CD4-positive, alpha-beta T cell treated with Interleukin-2 at 100 ng/mL for 4 hours (primary cell): ENCODE data around the gene NRARP.
"Not testable (repeated sequence)": the region's sequence is repeated elsewhere in the genome, so short reads cannot be mapped to it uniquely, and the experiment has no call there.

Experiments used
- DNase-seq: peaks from one replicate; pipeline ENCODE4 v3.0.0-alpha.2; 2020; ENCODE audit warnings: low spot score

The NRARP gene, protein sequence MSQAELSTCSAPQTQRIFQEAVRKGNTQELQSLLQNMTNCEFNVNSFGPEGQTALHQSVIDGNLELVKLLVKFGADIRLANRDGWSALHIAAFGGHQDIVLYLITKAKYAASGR

DNA sequence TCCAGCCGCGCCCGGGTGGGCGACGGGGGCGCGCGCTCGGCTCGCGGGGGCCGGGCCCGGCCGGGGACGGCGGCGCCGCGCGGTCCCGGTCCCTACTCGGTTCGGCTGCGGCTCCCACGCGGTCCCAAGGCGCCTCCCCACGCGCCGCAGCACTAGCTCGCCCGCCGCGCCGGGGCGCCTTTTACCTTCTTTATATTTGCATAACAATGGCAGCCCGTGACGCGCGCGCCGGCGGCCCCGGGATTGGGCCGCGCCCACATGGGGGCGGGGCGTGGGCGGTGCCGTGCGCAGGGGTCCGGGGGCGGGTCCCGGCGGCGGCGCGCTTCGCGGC, at the start of gene NRARP:
NRARP (minus strand) TSS at position 154 of the 331 bp plus-strand sequence. CDS start 343 bp downstream, outside the sequence.
- DNase-seq, result peak; percentile 91

GRCh38 chr9:137350696-137351584, 48.9 kb upstream of the NRARP start:
- DNase-seq, result no peak

DNA sequence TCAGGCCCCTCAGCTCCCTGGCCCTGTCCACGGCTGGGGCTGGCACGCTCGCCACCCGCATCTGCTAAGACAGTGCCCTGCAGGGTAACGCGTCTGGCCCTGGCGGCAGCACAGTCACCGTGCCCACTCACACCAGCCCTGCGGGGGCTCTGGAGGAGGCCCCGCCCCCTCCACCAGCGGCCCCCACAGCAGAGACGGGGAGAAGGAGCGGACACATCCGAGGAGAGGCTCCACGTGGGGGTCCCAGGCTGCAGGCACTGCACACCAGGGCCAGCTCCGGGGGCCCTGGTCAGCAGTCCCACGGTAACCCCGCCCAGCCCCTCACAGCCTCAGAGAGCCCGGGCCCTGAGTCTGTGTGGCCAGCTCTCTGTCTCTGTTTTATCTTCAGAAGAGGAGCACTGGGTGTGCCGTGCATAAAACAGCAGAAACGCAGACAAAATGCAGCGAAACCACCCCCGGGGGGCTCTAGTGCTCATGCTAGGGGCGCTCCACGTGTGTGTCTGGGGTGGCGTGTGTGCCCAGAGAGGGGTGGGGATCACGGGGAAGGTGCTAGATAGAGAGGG, 47.5 kb upstream of the NRARP start:
- DNase-seq, result no peak

- no peak for DNase-seq
Measured at GRCh38 chr9:137348769-137349470, 46.8 kb upstream of the NRARP start.

- DNase-seq, result no peak
Measured at GRCh38 chr9:137347928-137348327, 45.9 kb upstream of the NRARP start.

DNA sequence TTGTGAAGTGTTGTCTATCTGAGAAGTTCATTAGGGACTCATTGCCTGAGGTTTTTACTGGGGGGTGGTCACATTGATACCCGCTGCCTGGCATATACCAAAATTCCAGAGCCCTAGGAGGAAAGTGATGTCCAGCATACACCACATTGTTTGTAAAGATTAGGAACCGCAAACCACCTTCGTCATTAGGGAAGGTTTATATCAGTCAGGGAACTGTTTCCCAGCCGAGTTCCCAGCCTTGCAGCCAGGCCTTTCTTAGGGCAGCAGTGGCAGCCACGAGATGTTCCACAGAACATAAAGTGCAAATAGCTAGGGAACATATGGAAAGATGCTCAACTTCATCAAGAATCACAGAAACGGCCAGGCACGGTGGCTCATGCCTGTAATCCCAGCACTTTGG, 40.4 kb upstream of the NRARP start:
- DNase-seq, result no peak

GRCh38 chr9:137341227-137341626, 39.2 kb upstream of the NRARP start:
- no peak for DNase-seq

GRCh38 chr9:137339908-137340462, 37.9 kb upstream of the NRARP start:
- not testable (repeated sequence) for DNase-seq

- DNase-seq, result no peak
Measured at GRCh38 chr9:137339045-137339907, 37.2 kb upstream of the NRARP start.

DNA sequence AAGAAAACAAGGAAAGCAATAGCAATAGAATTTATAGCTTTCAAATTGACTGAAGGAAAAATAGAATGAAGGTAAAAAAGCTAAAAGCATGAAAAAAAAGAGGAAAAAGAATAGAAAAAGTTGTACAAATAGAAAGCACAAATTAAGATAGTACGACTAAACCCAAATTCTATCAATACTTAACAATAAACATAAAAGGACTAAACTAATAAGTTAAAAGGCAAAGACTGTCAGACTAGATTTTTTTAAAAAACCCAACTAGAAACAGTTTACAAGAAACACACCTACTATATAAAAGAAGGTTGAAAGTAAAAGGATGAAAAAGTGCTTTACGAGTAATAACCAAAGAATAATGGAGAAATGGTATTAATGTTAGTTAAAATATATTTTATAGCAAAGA, 34.7 kb upstream of the NRARP start:
- no peak for DNase-seq

- DNase-seq, result no peak
Measured at GRCh38 chr9:137333016-137333671, 31.1 kb upstream of the NRARP start.

- no peak for DNase-seq
Measured at GRCh38 chr9:137331929-137332328, 29.9 kb upstream of the NRARP start.

DNA sequence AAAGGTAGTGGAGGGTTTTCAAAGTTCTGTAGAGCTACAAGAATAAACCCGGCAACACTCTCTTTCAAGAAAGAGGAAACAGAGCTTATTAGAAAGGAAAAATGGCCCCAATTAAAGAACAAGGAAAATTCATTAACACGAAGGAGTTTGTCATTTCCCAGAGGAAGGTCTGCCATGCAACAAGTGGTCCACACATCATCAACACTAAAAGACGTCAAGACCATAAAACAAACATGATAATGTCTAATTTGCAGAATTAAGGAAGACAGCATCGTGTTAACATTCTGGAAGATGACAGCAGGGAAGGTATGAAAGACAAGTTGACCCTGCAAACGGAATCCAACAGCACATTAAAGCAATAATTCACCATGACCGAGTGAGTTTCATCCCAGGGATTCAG, 28.6 kb upstream of the NRARP start:
- no peak for DNase-seq

- not testable (repeated sequence) for DNase-seq
Measured at GRCh38 chr9:137329590-137329989, 27.5 kb upstream of the NRARP start.

DNA sequence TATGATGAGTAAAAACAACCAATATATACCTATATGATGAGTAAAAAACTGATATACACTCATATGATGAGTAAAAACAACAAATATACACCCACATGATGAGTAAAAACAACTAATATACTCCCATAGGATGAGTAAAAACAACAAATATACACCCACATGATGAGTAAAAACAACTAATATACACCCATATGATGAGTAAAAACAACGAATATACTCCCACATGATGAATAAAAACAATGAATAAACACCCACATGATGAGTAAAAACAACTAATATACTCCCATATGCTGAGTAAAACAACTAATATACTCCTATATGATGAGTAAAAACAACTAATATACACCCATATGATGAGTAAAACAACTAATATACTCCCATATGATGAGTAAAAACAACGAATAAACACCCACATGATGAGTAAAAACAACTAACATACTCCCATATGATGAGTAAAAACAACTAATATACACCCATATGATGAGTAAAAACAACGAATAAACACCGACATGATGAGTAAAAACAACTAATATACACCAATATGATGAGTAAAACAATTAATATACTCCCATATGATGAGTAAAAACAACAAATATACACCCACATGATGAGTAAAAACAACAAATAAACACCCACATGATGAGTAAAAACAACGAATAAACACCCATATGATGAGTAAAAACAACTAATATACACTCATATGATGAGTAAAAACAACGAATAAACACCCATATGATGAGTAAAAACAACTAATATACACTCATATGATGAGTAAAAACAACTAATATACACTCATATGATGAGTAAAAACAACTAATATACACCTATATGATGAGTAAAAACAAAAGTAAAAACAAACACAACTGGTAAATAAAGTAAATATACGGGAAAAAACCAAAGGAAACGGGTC, 25.8 kb upstream of the NRARP start:
- DNase-seq, result not testable (repeated sequence)

DNA sequence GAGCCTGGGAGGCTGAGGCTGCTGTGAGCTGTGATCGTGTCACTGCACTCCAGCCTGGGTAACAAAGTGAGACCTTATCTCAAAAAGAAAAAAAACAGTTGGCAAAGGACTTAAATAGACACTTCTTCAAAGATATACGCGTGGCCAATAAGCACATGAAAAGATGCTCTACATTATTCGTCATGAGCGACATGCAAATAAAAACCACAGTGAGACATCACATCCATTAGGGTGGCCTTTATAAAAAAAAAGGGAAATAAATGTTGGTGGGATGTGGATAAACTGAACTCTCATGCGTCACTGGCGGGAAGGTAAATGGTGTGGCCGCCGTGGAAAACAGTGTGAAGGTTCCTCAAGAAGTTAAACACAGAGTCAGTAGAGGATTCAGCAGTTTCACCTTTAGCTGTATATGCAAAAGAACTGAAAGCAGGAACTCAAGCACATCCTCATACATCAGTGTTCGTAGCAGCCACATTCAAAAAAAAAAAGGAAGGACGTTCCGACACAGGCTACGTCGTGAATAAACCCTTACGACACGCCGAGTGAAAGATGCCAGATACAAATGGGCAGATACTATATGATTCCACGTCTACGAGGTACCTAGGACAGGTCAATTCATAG, 24.5 kb upstream of the NRARP start:
- peak; percentile 6 for DNase-seq

DNA sequence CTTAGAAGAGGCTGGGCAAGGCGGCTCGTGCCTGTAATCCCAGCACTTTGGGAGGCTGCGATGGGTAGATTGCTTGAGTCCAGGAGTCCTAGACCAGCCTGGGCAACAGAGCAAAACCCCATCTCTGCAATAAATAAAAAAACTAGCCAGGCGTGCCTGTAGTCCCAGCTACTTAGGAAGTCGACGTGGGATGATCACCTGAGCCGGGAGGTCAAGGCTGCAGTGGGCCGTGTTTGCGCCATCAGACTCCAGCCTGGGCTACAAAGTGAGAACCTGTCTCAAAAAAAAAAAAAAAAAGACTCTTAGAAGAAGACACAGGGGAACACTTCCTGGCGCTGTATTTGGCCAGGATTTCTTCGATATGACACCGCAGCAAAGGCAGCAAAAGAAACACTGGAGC, 23.7 kb upstream of the NRARP start:
- DNase-seq, result no peak

GRCh38 chr9:137325124-137325523, 23.1 kb upstream of the NRARP start:
- DNase-seq, result no peak

- DNase-seq, result no peak
Measured at GRCh38 chr9:137323531-137324331, 21.7 kb upstream of the NRARP start.
